Measurements from ENCODE around the gene MRM3.
"Not testable (repeated sequence)": the region's sequence is repeated elsewhere in the genome, so short reads cannot be mapped to it uniquely, and the experiment has no call there.

MRM3 gene

DNA sequence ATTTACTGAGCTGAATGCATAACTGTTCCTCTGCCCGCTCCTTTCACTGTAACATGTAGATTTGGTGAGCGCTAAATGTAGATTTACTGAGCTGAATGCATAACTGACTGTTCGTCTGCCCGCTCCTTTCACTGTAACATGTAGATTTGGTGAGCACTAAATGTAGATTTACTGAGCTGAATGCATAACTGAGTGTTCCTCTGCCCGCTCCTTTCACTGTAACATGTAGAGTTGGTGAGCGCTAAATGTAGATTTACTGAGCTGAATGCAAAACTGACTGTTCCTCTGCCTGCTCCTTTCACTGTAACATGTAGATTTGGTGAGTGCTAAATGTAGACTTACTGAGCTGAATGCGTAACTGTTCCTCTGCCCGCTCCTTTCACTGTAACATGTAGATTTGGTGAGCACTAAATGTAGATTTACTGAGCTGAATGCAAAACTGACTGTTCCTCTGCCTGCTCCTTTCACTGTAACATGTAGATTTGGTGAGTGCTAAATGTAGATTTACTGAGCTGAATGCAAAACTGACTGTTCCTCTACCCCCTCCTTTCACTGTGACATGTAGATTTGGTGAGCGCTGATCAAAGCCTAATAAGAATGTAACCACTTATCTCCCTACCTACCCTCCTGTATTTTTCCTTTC lies 26.7 kb upstream of the MRM3 start:
- DNase-seq (ENCODE audit: low spot score): not testable (repeated sequence)

DNA sequence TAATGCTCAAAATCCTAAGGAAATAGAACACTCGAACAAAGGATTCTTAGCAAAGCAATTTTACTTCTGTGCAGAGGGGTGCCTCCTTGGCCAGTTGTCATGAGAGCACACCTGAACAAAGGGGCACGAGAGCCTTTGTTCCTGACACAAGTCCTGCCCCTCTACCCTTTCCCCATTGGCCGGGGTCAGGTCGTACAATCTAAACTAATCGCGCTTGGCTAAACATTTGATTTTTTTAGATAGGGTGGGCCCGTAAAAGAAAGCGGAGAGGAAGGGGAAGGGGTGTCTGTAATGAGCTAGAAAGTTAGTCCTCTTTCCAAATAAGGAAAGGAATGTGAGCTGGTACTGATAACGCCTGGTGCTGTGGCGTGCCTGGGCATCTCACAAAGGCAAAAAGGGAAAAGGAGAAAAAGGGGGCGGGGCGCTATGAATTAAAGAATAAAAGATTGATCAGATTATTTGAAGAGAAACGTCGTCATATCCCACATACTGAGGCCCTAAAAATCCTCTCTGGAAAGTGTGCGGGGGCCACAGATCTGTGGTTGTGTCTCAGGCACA lies 26.1 kb upstream of the MRM3 start:
- DNase-seq (ENCODE audit: low spot score): not testable (repeated sequence)

DNA sequence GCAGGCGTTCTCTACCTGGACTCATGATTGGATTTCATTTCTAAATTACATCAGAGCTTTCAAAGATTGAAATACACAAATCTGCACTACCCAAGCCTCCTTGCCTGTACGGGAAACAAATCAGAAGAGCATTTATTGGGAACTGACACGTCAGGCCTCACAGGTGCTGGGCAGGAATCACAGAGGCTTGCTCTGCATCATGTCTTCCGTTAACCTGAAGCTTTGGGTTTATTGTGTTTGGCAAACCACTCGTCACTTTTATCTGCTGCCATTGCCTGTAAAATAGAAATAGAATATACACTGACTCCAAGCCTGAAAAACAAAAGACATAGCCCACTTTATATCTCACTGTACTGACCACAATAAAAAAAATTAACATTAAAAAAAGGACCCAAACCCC lies 22.2 kb upstream of the MRM3 start:
- no peak for DNase-seq (ENCODE audit: low spot score)

DNA sequence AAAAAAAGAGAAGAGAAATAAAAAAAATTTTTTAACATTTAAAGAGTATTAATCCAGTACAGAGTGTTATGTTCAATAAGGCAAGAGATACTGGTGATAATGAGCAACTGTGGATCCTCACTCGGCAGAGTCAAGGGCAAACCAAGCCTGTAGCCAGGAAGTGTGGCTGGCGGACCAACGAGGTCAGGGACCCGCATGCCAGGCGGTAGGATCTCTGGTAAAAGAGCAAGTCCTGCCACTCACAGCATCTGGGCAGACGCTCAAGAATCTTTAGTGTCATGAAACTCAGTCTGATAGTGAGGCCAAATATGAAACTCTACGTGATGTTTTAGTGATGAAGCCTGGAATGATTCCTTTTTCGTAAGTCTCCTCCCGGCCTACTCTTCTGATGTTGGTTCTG lies 21.8 kb upstream of the MRM3 start:
- DNase-seq (ENCODE audit: low spot score): no peak

GRCh38 chr17:767076-767475 lies 15.1 kb upstream of the MRM3 start:
- no peak for DNase-seq (ENCODE audit: low spot score)

- no peak for DNase-seq (ENCODE audit: low spot score)
These were observed 9.1 kb upstream of the MRM3 start for GRCh38 chr17:773016-773415.

DNA sequence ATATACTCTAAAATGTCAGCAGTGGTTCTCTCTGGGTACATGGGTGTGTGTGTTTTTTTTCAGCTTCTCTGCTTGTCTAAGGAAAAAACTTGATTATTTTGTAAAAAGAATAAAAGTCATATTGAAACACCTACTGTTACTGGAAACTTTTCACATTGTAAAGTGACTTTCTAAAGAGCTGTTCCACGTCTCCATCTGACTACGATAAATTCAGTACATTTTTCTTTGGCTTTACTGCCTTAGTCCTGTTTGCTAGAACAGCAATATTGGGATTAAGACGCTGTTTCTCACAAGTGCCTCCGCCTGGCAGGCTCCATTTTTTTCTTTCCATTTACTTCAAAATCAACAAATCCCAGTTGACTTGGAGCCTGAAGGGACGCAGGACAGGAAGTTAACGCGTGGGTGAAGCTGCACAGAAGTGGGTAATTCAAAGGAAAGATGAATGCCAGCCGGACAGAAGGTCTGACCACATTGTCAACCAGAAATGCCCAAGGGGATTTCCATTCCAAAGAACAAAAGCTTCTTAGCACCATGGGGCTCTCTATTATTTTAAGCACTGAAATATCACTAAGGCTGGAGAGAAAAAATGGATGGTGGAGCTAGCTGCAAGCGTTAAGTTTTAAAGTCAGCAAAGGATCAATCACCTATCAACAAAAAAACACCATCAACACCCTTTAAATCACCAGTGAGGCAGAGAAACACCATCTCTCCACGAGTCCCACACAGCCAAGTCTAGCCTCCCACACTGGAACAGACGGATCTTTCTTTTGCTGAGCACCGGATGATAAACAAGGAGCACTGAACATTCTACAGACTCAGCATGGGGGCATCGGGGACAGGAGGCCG lies 8.5 kb upstream of the MRM3 start:
- no peak for DNase-seq (ENCODE audit: low spot score)

DNA sequence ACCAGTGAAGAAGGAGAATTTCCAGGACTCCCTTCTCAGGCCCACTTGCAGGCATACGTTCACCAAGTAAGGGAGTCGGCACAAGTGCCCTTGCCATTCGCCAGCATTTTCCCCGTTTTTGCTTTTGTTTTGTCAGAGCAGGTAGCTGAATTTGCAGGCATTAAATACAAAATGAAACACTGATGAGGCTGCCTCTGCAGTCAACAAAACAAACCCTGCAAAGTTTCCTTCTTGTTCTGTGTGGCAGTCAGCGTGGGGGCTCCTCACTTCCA lies 7.9 kb upstream of the MRM3 start:
- no peak for DNase-seq (ENCODE audit: low spot score)

GRCh38 chr17:778096-778495 lies 4.1 kb upstream of the MRM3 start:
- DNase-seq (ENCODE audit: low spot score): no peak

DNA sequence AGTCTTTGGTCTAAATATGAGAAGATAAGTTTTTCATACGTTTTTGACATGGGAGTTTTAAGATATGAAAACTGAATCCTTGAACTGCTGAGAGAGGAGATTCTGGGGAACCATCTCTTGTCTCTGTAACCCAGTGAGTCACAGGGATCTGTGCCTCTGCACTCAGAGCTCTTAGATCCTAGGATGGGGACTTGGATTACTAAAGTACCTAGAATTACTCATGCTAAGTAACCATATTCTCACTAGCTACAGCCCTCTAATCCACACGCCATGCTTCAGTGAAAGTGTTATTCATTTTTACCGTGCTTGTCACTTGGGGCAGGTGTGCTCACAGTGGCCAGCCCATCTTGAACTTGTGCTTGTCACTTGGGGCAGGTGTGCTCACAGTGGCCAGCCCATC lies 2.0 kb downstream of the MRM3 start:
- DNase-seq (ENCODE audit: low spot score): no peak

GRCh38 chr17:785901-786300 lies 3.7 kb downstream of the MRM3 start:
- DNase-seq (ENCODE audit: low spot score): not testable (repeated sequence)

DNA sequence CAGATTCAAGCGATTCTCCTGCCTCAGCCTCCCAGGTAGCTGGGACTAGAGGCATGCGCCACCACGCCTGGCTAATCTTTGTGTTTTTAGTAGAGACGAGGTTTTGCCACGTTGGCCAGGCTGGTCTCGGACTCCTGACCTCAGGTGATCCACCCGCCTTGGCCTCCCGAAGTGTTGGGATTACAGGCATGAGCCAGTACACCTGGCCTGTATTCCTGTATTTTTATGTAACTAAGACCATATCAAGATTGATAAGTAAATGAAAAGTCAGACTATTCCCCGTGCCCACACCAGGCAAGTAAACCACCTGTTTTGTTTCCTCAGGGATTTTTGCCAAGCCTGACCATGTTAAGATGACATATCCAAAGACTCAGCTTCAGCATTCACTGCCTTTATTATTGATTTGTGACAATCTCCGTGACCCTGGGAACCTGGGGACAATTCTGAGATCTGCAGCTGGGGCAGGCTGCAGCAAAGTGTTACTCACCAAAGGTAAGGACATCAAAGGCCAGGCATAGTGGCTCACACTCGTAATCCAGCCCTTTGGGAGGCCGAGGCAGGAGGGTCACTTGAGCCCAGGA lies 5.6 kb downstream of the MRM3 start:
- no peak for DNase-seq (ENCODE audit: low spot score)

GRCh38 chr17:788551-788950 lies 6.4 kb downstream of the MRM3 start:
- no peak for DNase-seq (ENCODE audit: low spot score)

DNA sequence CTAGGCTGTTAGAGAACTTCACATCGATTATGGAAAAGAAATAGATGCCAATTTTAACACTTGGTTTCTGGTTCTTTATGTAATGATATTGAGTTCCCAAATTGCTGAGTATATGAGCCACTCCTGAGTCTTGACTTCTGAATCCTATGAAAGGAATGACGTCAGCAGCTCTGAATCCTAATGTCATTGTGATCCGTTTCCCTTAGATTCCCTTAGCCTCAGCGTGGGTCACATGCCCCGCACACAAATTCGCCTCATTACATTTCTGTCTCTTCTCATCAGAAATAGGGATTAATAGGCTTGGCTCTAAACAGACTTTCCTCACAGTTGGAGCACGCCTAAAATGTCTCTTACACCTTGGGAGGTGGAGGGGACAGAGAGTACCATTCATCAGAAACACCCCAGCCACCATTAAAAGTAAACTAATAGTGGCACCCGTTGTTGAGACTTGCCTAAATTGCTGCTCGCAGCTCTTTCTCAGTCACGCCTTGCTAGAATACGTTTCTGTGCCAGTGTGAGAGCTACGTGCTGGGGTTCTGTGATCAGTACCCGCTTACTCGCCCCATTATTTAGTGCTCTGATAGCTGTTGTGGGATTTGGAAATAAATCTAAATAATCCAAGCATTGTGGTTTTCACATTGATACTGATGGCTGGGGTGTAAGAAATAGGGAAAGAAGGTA lies 7.1 kb downstream of the MRM3 start:
- no peak for DNase-seq (ENCODE audit: low spot score)

GRCh38 chr17:789931-790873 lies 8.0 kb downstream of the MRM3 start:
- DNase-seq (ENCODE audit: low spot score): not testable (repeated sequence)

GRCh38 chr17:790874-791247 lies 8.7 kb downstream of the MRM3 start:
- not testable (repeated sequence) for DNase-seq (ENCODE audit: low spot score)

GRCh38 chr17:791829-792228 lies 9.7 kb downstream of the MRM3 start:
- DNase-seq (ENCODE audit: low spot score): no peak

GRCh38 chr17:792277-792676 lies 10.1 kb downstream of the MRM3 start:
- no peak for DNase-seq (ENCODE audit: low spot score)

DNA sequence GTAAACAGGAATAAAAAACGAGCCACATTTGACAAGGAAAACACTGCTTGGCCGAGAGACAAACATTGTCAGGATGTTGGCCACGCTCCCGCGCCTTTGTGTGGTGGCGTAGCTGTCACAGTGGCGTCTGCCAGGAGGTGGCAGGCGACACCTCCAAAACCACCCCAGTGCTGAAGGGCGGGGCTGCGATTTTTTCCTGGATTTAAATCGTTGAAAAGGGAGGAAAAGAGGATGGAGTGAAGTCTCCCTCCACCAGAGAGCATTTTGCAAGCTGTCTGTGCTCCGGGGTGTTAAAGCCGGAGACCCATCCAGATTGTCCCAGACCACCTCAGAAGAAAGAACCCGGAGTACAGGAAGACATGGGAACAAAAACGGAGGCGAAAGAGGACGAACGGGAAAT lies 12.7 kb downstream of the MRM3 start:
- peak; percentile 30 for DNase-seq (ENCODE audit: low spot score)

DNA sequence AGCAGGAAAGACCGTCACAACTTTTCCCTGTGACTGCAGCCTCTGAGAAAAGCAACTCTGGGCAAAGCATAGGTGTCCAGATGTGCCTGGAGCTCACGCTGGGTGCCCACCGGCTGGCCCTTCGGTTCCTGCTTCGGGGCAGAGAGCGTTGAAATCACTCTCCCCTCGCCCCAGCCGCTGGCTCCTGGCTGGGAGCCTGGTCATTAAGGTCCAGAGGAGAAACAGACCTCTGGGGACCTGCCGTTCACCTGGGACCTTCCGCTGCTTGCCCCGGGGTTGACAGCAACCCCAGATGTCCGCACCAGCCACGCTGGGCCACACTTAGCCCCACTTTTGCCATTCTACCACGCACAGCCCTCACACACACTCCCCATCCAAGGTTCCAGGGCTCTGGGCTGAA lies 13.1 kb downstream of the MRM3 start:
- no peak for DNase-seq (ENCODE audit: low spot score)

- DNase-seq (ENCODE audit: low spot score): no peak
These were observed 13.6 kb downstream of the MRM3 start for GRCh38 chr17:795721-796120.

GRCh38 chr17:796609-797008 lies 14.5 kb downstream of the MRM3 start:
- no peak for DNase-seq (ENCODE audit: low spot score)
